HG02610 (cell line): ENCODE results near the gene FBXW11.

Source experiments
- ATAC-seq: cut with Tn5 transposase; IDR thresholded peaks from one replicate; pipeline ENCODE4 v1.9.1; 2021; ENCODE audit warnings: mild to moderate bottlenecking, moderate library complexity; ENCODE audit not compliant: unreplicated experiment

Gene FBXW11

GRCh38 chr5:171956314-171956713 is 50.1 kb downstream of the FBXW11 start:
- no peak for ATAC-seq

- ATAC-seq, result no peak
Observed at GRCh38 chr5:171955761-171956160, 50.7 kb downstream of the FBXW11 start.

- no peak for ATAC-seq
Observed at GRCh38 chr5:171954721-171955120, 51.7 kb downstream of the FBXW11 start.

GRCh38 chr5:171953860-171954701 is 52.4 kb downstream of the FBXW11 start:
- ATAC-seq, result no peak

- ATAC-seq, result no peak
Observed at GRCh38 chr5:171952021-171952420, 54.4 kb downstream of the FBXW11 start.

- no peak for ATAC-seq
Observed at GRCh38 chr5:171951218-171951617, 55.2 kb downstream of the FBXW11 start.

GRCh38 chr5:171946000-171946781 is 60.2 kb downstream of the FBXW11 start:
- no peak for ATAC-seq

GRCh38 chr5:171945476-171945875 is 61.0 kb downstream of the FBXW11 start:
- ATAC-seq, result no peak

- no peak for ATAC-seq
Observed at GRCh38 chr5:171945066-171945465, 61.4 kb downstream of the FBXW11 start.

- ATAC-seq, result peak; percentile 69
Observed at GRCh38 chr5:171942112-171942516, 64.3 kb downstream of the FBXW11 start.

- peak; percentile 7 for ATAC-seq
Observed at GRCh38 chr5:171941675-171942074, 64.8 kb downstream of the FBXW11 start.

- peak; percentile 75 for ATAC-seq
Observed at GRCh38 chr5:171941275-171941674, 65.2 kb downstream of the FBXW11 start.

GRCh38 chr5:171939951-171940350 is 66.5 kb downstream of the FBXW11 start:
- ATAC-seq, result no peak

GRCh38 chr5:171938358-171938757 is 68.1 kb downstream of the FBXW11 start:
- ATAC-seq, result no peak

GRCh38 chr5:171937351-171937750 is 69.1 kb downstream of the FBXW11 start:
- ATAC-seq, result no peak

GRCh38 chr5:171934586-171934985 is 71.9 kb downstream of the FBXW11 start:
- no peak for ATAC-seq

GRCh38 chr5:171931163-171931562 is 75.3 kb downstream of the FBXW11 start:
- ATAC-seq, result peak; percentile 61

GRCh38 chr5:171927345-171927941 is 79.0 kb downstream of the FBXW11 start:
- no peak for ATAC-seq

- ATAC-seq, result peak; percentile 67
Observed at GRCh38 chr5:171926311-171926710, 80.1 kb downstream of the FBXW11 start.

GRCh38 chr5:171924493-171925122 is 81.8 kb downstream of the FBXW11 start:
- no peak for ATAC-seq

- no peak for ATAC-seq
Observed at GRCh38 chr5:171920765-171921391, 85.6 kb downstream of the FBXW11 start.
